ENCODE results near the gene CSRNP3.

Gene CSRNP3

DNA sequence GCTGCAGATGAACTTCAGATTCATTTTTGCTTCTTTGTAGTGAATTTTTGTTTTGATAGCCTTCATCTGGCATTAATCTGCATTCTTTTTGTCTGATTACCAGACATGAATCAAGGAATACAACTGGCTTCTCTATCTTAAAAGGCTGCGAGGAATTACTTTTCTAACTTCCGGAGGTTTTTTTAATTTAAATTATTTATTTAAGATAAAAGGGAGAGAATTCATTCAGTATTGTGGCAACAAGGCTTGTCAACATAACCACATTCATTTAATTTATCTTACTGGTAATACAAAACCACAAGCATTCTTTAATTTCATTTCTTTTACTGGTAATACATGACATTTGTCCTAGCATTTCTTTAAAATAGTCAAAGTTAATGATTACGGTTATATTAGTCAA lies 36.0 kb downstream of the CSRNP3 start:
- Histone ChIP-seq H3K36me3 (ENCODE audit: insufficient read depth, low read length) (no peaks in the 10 kb centered on the region), H3K27ac (ENCODE audit: low read depth, low read length) (no peak overlapping the region), H3K9me3 (ENCODE audit: insufficient read depth, low read depth, low read length) (no peaks in the 10 kb centered on the region), H3K9ac (ENCODE audit: low read depth, low read length) (no peak overlapping the region), H3K27me3 (ENCODE audit: insufficient read depth, low read length) (no peaks in the 10 kb centered on the region), H3K4me1 (ENCODE audit: insufficient read depth, low read length) (no peaks in the 10 kb centered on the region), H3K4me3 (ENCODE audit: low read length) (no peak overlapping the region)
- WGBS, result 100% methylated on average over 1 of the region's 3 CpGs

GRCh38 chr2:165508927-165509326 lies 39.4 kb downstream of the CSRNP3 start:
- H3K9me3 ChIP-seq (ENCODE audit: insufficient read depth, low read depth, low read length), result no peaks in the 10 kb centered on the region
- H3K4me1 ChIP-seq (ENCODE audit: insufficient read depth, low read length), result no peaks in the 10 kb centered on the region
- H3K27ac ChIP-seq (ENCODE audit: low read depth, low read length), result no peak overlapping the region
- H3K4me3 ChIP-seq (ENCODE audit: low read length), result no peak overlapping the region
- H3K36me3 ChIP-seq (ENCODE audit: insufficient read depth, low read length), result no peaks in the 10 kb centered on the region
- H3K9ac ChIP-seq (ENCODE audit: low read depth, low read length), result no peak overlapping the region
- H3K27me3 ChIP-seq (ENCODE audit: insufficient read depth, low read length), result no peaks in the 10 kb centered on the region

DNA sequence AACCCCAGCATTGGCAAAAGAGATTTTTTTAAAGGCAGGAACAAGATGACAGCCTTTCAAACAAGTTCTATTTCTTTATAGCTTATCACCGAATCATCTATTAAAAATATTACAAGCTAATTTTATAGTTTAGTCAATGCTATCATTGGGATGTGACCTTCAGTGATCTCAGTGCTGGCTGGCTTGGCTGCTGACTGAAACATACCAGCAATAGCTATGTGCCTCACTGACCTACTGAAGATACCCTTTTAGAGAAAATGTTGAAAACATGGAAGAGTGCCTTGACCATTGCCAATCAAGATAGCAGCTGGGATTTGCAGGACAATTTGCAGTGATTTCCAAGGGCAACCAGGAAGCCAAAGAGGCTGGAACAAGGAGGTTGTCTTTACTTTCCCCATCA lies 44.0 kb downstream of the CSRNP3 start:
- WGBS, result 100% methylated on average over 1 of the region's 1 CpG
- no peaks in the 10 kb centered on the region for H3K4me1 ChIP-seq (ENCODE audit: insufficient read depth, low read length)
- H3K27me3 ChIP-seq (ENCODE audit: insufficient read depth, low read length), result no peaks in the 10 kb centered on the region
- no peak overlapping the region for H3K4me3 ChIP-seq (ENCODE audit: low read length)
- no peak overlapping the region for H3K9ac ChIP-seq (ENCODE audit: low read depth, low read length)
- H3K27ac ChIP-seq (ENCODE audit: low read depth, low read length), result no peak overlapping the region
- no peaks in the 10 kb centered on the region for H3K9me3 ChIP-seq (ENCODE audit: insufficient read depth, low read depth, low read length)
- no peaks in the 10 kb centered on the region for H3K36me3 ChIP-seq (ENCODE audit: insufficient read depth, low read length)

GRCh38 chr2:165518611-165519010 lies 49.1 kb downstream of the CSRNP3 start:
- Histone ChIP-seq H3K9me3 (ENCODE audit: insufficient read depth, low read depth, low read length) (no peaks in the 10 kb centered on the region), H3K36me3 (ENCODE audit: insufficient read depth, low read length) (no peaks in the 10 kb centered on the region), H3K27ac (ENCODE audit: low read depth, low read length) (no peak overlapping the region), H3K4me3 (ENCODE audit: low read length) (no peak overlapping the region), H3K9ac (ENCODE audit: low read depth, low read length) (no peak overlapping the region), H3K27me3 (ENCODE audit: insufficient read depth, low read length) (no peaks in the 10 kb centered on the region), H3K4me1 (ENCODE audit: insufficient read depth, low read length) (no peaks in the 10 kb centered on the region)

GRCh38 chr2:165522719-165523118 lies 53.2 kb downstream of the CSRNP3 start:
- no peak overlapping the region for H3K27ac ChIP-seq (ENCODE audit: low read depth, low read length)
- no peaks in the 10 kb centered on the region for H3K4me1 ChIP-seq (ENCODE audit: insufficient read depth, low read length)
- H3K27me3 ChIP-seq (ENCODE audit: insufficient read depth, low read length), result no peaks in the 10 kb centered on the region
- H3K36me3 ChIP-seq (ENCODE audit: insufficient read depth, low read length), result no peaks in the 10 kb centered on the region
- H3K9ac ChIP-seq (ENCODE audit: low read depth, low read length), result no peak overlapping the region
- no peaks in the 10 kb centered on the region for H3K9me3 ChIP-seq (ENCODE audit: insufficient read depth, low read depth, low read length)
- 85% methylated on average over 3 of the region's 3 CpGs for WGBS
- H3K4me3 ChIP-seq (ENCODE audit: low read length), result no peak overlapping the region

- H3K36me3 ChIP-seq (ENCODE audit: insufficient read depth, low read length), result no peaks in the 10 kb centered on the region
- H3K9ac ChIP-seq (ENCODE audit: low read depth, low read length), result no peak overlapping the region
- 93% methylated on average over 1 of the region's 1 CpG for WGBS
- no peak overlapping the region for H3K4me3 ChIP-seq (ENCODE audit: low read length)
- H3K27ac ChIP-seq (ENCODE audit: low read depth, low read length), result no peak overlapping the region
- no peaks in the 10 kb centered on the region for H3K9me3 ChIP-seq (ENCODE audit: insufficient read depth, low read depth, low read length)
- H3K4me1 ChIP-seq (ENCODE audit: insufficient read depth, low read length), result peaks cover 5% of the 10 kb centered on the region; the same call in 1 of the 2 replicates
- H3K27me3 ChIP-seq (ENCODE audit: insufficient read depth, low read length), result no peaks in the 10 kb centered on the region
Observed at GRCh38 chr2:165524720-165525119, 55.2 kb downstream of the CSRNP3 start.

GRCh38 chr2:165528691-165529090 lies 59.2 kb downstream of the CSRNP3 start:
- Histone ChIP-seq H3K9me3 (ENCODE audit: insufficient read depth, low read depth, low read length) (no peaks in the 10 kb centered on the region), H3K9ac (ENCODE audit: low read depth, low read length) (no peak overlapping the region), H3K4me1 (ENCODE audit: insufficient read depth, low read length) (peaks cover 5% of the 10 kb centered on the region; the same call in 1 of the 2 replicates), H3K4me3 (ENCODE audit: low read length) (no peak overlapping the region), H3K36me3 (ENCODE audit: insufficient read depth, low read length) (no peaks in the 10 kb centered on the region), H3K27ac (ENCODE audit: low read depth, low read length) (no peak overlapping the region), H3K27me3 (ENCODE audit: insufficient read depth, low read length) (no peaks in the 10 kb centered on the region)
- 95% methylated on average over 4 of the region's 4 CpGs for WGBS

DNA sequence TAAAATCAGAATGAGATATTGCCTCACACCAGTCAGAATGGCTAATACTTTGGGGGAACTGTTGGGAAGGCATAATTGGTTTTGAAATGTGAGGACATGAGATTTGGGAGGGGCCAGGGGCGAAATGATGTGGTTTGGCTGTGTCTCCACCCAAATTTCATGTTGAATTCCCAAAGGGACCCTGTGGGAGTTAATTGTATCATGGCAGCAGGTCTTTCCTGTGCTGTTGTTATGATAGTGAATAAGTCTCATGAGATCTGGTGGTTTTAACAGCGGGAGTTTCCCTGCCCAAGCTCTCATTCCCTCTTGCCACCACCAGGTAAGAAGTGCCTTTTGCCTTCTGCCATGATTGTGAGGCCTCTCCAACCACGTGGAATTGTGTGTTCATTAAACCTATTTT lies 59.6 kb downstream of the CSRNP3 start:
- no peaks in the 10 kb centered on the region for H3K27me3 ChIP-seq (ENCODE audit: insufficient read depth, low read length)
- H3K36me3 ChIP-seq (ENCODE audit: insufficient read depth, low read length), result no peaks in the 10 kb centered on the region
- H3K4me1 ChIP-seq (ENCODE audit: insufficient read depth, low read length), result peaks cover 5% of the 10 kb centered on the region; the same call in 1 of the 2 replicates
- H3K4me3 ChIP-seq (ENCODE audit: low read length), result no peak overlapping the region
- no peak overlapping the region for H3K9ac ChIP-seq (ENCODE audit: low read depth, low read length)
- no peak overlapping the region for H3K27ac ChIP-seq (ENCODE audit: low read depth, low read length)
- no peaks in the 10 kb centered on the region for H3K9me3 ChIP-seq (ENCODE audit: insufficient read depth, low read depth, low read length)
- 77% methylated on average over 3 of the region's 3 CpGs for WGBS

GRCh38 chr2:165533331-165533730 lies 63.8 kb downstream of the CSRNP3 start:
- Histone ChIP-seq H3K9ac (ENCODE audit: low read depth, low read length) (no peak overlapping the region), H3K27me3 (ENCODE audit: insufficient read depth, low read length) (no peaks in the 10 kb centered on the region), H3K4me3 (ENCODE audit: low read length) (no peak overlapping the region), H3K27ac (ENCODE audit: low read depth, low read length) (no peak overlapping the region), H3K9me3 (ENCODE audit: insufficient read depth, low read depth, low read length) (no peaks in the 10 kb centered on the region), H3K4me1 (ENCODE audit: insufficient read depth, low read length) (peaks cover 9% of the 10 kb centered on the region), H3K36me3 (ENCODE audit: insufficient read depth, low read length) (no peaks in the 10 kb centered on the region)
- WGBS, result 79% methylated on average over 1 of the region's 1 CpG

DNA sequence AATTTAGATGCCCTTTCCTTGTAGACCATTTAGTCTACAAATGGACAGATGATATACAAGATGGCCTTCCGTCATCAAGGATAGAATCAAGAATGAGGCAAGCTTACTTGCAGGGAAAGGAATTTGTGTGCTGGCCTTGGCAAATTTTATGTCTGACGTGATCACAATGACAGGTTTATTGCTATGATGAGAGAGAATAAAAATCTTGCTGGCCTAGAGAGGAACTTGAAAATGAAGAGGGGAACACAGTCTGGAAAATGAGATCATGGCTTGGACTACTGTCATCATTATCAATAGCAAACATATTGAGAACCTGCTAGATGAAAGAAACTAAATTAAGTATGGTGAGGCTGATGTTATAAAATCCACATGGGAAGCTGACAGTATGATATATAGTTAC lies 66.0 kb downstream of the CSRNP3 start:
- WGBS, result 71% methylated on average over 2 of the region's 2 CpGs
- Histone ChIP-seq H3K4me1 (ENCODE audit: insufficient read depth, low read length) (peaks cover 4% of the 10 kb centered on the region; the same call in 1 of the 2 replicates), H3K27me3 (ENCODE audit: insufficient read depth, low read length) (no peaks in the 10 kb centered on the region), H3K9me3 (ENCODE audit: insufficient read depth, low read depth, low read length) (no peaks in the 10 kb centered on the region), H3K9ac (ENCODE audit: low read depth, low read length) (no peak overlapping the region), H3K36me3 (ENCODE audit: insufficient read depth, low read length) (no peaks in the 10 kb centered on the region), H3K27ac (ENCODE audit: low read depth, low read length) (no peak overlapping the region), H3K4me3 (ENCODE audit: low read length) (no peak overlapping the region)

DNA sequence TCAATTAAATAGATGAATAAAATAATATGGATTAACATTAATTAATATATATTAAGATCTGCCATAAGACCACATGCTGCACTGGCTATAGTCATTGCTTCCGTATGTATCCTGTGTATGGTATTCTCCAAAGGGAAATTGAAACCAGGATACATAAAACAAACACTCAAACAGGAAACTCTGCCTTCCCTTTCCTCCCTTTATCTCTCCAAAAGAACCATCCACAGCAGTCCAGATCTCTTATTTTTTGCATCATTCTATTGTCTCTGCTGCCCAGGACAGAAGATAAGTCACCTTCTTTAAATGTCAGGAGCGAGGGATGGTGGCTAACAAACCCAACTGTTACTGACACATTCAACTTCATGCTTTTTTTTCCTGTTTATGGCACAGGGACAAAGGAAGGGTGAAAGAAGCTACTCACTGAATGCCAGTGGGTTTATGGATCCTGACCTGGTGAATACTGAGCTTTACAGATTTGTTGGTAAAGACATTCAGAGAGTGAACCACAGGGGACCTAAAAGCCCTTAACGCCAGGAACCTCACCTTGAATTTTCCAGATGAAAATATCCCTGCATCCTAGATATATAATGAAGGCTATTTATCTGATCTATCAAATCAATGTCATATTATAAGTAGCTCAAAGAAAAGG lies 67.5 kb downstream of the CSRNP3 start:
- H3K27ac ChIP-seq (ENCODE audit: low read depth, low read length), result no peak overlapping the region
- H3K27me3 ChIP-seq (ENCODE audit: insufficient read depth, low read length), result no peaks in the 10 kb centered on the region
- H3K4me3 ChIP-seq (ENCODE audit: low read length), result no peak overlapping the region
- 45% methylated on average over 2 of the region's 3 CpGs for WGBS
- no peaks in the 10 kb centered on the region for H3K36me3 ChIP-seq (ENCODE audit: insufficient read depth, low read length)
- peaks cover 4% of the 10 kb centered on the region; the same call in 1 of the 2 replicates for H3K4me1 ChIP-seq (ENCODE audit: insufficient read depth, low read length)
- H3K9ac ChIP-seq (ENCODE audit: low read depth, low read length), result no peak overlapping the region
- H3K9me3 ChIP-seq (ENCODE audit: insufficient read depth, low read depth, low read length), result no peaks in the 10 kb centered on the region

DNA sequence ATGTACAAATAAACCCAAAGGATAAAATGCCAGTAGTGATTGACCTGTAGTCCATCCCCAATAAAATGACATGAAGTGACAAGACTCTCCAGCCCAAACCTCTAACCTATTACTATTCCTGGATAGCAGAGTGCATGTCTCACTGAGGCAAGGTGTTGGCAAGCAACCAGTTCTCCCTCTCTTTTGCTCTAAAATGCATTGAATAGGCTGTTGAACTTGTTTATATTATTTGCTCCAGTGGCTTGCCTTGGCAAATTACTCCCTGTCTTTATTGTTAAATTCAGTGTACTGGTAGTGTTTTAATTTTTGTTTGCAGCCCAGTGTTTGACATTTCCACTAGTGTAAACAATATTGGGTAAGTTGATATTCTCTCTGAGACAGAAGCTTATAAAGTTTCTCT lies 70.5 kb downstream of the CSRNP3 start:
- H3K36me3 ChIP-seq (ENCODE audit: insufficient read depth, low read length), result no peaks in the 10 kb centered on the region
- H3K9ac ChIP-seq (ENCODE audit: low read depth, low read length), result no peak overlapping the region
- H3K4me3 ChIP-seq (ENCODE audit: low read length), result no peak overlapping the region
- H3K9me3 ChIP-seq (ENCODE audit: insufficient read depth, low read depth, low read length), result no peaks in the 10 kb centered on the region
- peaks cover 4% of the 10 kb centered on the region; the same call in 1 of the 2 replicates for H3K4me1 ChIP-seq (ENCODE audit: insufficient read depth, low read length)
- H3K27ac ChIP-seq (ENCODE audit: low read depth, low read length), result no peak overlapping the region
- no peaks in the 10 kb centered on the region for H3K27me3 ChIP-seq (ENCODE audit: insufficient read depth, low read length)
